K562 (cell line): Measurements from ENCODE around the gene TLN1. TPM values are rescaled to one million over a fixed set of nuclear protein-coding genes. Genes with fewer than 3 reads are reported as not detected.

Experiments
- ATAC-seq: fragments of 200-7000 bp; cut with Tn5 transposase; 3 replicates; pipeline ENCODE4 v1.9.1; 2020; ENCODE audit warnings: moderate library complexity
- BruUV-seq: library from RNA; stranded (reverse); fragments of 400-500 nt; replicated peaks from 2 replicates; lab custom pipeline; 2021; lab: Mats Ljungman, UMichigan
- CTCF ChIA-PET: fragments of 300-600 bp; formaldehyde crosslinking; extraction: SDS; loops from one replicate; lab custom pipeline; 2021; ENCODE audit warnings: low intra/inter-chr PET ratio; lab: Yijun Ruan, JAX
- POLR2A ChIA-PET: fragments of 300-600, 350-650 bp; sonication (Branson Sonifier 250); formaldehyde crosslinking; extraction: SDS; loops from one replicate; lab custom pipeline; 2021; ENCODE audit warnings: antibody characterized with exemption, inconsistent platforms; lab: Yijun Ruan, JAX
- DNase-seq, 4 experiments: peaks; one replicate each; pipeline versions ENCODE4 v3.0.0 to v3.0.0-alpha.2; 2011 to 2018; ENCODE audit warnings: low spot score in 3 of 4, mixed read lengths in 3 of 4; ENCODE audit errors: extremely low read depth in 1 of 4
- FAIRE-seq: peaks from 2 replicates; lab custom pipeline; 2011; peaks lifted over from hg19 to GRCh38; lab: Jason Lieb, UNC
- H2AFZ ChIP-seq: 2 replicates; pipeline ENCODE4 v1.6.0; 2011; ENCODE audit warnings: low read depth, low read length, control low read depth, inconsistent platforms
- H3K27ac ChIP-seq: fragments of 200-600 bp; 3 replicates; pipeline ENCODE4 v1.8.0; 2011; ENCODE audit warnings: low read depth, mild to moderate bottlenecking, control low read depth, inconsistent platforms, low read length, moderate library complexity, mixed read lengths; ENCODE audit errors: extremely low read depth
- H3K27me3 ChIP-seq, 2 experiments: fragments of 300-600 bp in 1 of 2; 2 replicates in 1 of 2; 3 replicates in 1 of 2; pipeline versions ENCODE4 v1.6.0 to v1.8.0; 2011; ENCODE audit warnings: inconsistent platforms in 2 of 2, low read length in 2 of 2, mild to moderate bottlenecking in 1 of 2, mixed read lengths in 1 of 2, moderate library complexity in 1 of 2; ENCODE audit not compliant: control insufficient read depth in 2 of 2, insufficient read depth in 2 of 2
- H3K36me3 ChIP-seq: fragments of 300-600 bp; 3 replicates; pipeline ENCODE4 v1.8.0; 2011; ENCODE audit warnings: mild to moderate bottlenecking, low read length, inconsistent platforms; ENCODE audit not compliant: control insufficient read depth, insufficient read depth
- H3K4me1 ChIP-seq, 2 experiments: fragments of 200-600 bp in 1 of 2; replicated peaks in 1 of 2; 2 replicates in 1 of 2; 3 replicates in 1 of 2; pipeline versions ENCODE4 v1.5.1 to v1.8.0; 2011; ENCODE audit warnings: inconsistent platforms in 2 of 2, low read length in 2 of 2, mild to moderate bottlenecking in 1 of 2, mixed read lengths in 1 of 2, moderate library complexity in 1 of 2; ENCODE audit not compliant: control insufficient read depth in 2 of 2, insufficient read depth in 2 of 2
- H3K4me2 ChIP-seq: 2 replicates; pipeline ENCODE4 v1.6.1; 2011; ENCODE audit warnings: low read length, control low read depth, inconsistent platforms, mixed read lengths; ENCODE audit not compliant: insufficient read depth
- H3K4me3 ChIP-seq: fragments of 200-600 bp; sonication (generic), shearing (Covaris generic); 2 replicates; pipeline ENCODE4 v1.5.1; 2016; ENCODE audit warnings: control low read depth, inconsistent platforms
- H3K79me2 ChIP-seq: fragments of 200-600 bp; 3 replicates; pipeline ENCODE4 v1.8.0; 2011; ENCODE audit warnings: low read length, inconsistent platforms; ENCODE audit not compliant: control insufficient read depth, insufficient read depth
- H3K9ac ChIP-seq, 2 experiments: 2 replicates each; pipeline versions ENCODE4 v1.6.0 to v1.6.1; 2011; ENCODE audit warnings: low read depth in 2 of 2, low read length in 2 of 2, control low read depth in 1 of 2, inconsistent platforms in 1 of 2, mild to moderate bottlenecking in 1 of 2, mixed read lengths in 1 of 2; ENCODE audit not compliant: insufficient read depth in 1 of 2
- H3K9me1 ChIP-seq: one replicate; pipeline ENCODE4 v1.6.0; 2011; ENCODE audit warnings: inconsistent platforms, mild to moderate bottlenecking, low read length, moderate library complexity; ENCODE audit not compliant: control insufficient read depth, insufficient read depth
- H3K9me3 ChIP-seq: replicated peaks from 2 replicates; pipeline ENCODE4 v1.5.1; 2011; ENCODE audit warnings: low read depth, low read length, inconsistent platforms; ENCODE audit not compliant: control insufficient read depth, insufficient read depth
- H4K20me1 ChIP-seq: replicated peaks from 2 replicates; pipeline ENCODE4 v1.6.1; 2011; ENCODE audit warnings: low read length, inconsistent platforms, mixed read lengths; ENCODE audit not compliant: control insufficient read depth, insufficient read depth
- ATF1 ChIP-seq, 2 experiments: fragments of 450-650 bp in 1 of 2; IDR thresholded peaks; 2 replicates each; pipeline ENCODE4 v1.6.1; 2016; ENCODE audit warnings: missing compliant biosample characterization in 1 of 2, missing genetic modification characterization in 1 of 2
- GATAD2B ChIP-seq: fragments of 450-650 bp; IDR thresholded peaks from 2 replicates; pipeline ENCODE4 v1.6.1; 2017; ENCODE audit warnings: mild to moderate bottlenecking, borderline replicate concordance
- HOXB6 ChIP-seq: fragments of 250-450 bp; sonication (Bioruptor Pico); IDR thresholded peaks from 2 replicates; pipeline ENCODE4 v1.5.1; 2022; ENCODE audit warnings: mild to moderate bottlenecking, borderline replicate concordance
- KDM2B ChIP-seq: fragments of 250-450 bp; sonication (Bioruptor Pico); IDR thresholded peaks from 2 replicates; pipeline ENCODE4 v1.8.0; 2021; ENCODE audit warnings: mild to moderate bottlenecking, moderate library complexity
- PHF8 ChIP-seq: fragments of 200-600 bp; sonication (generic); IDR thresholded peaks from 2 replicates; pipeline ENCODE4 v1.6.1; 2012; ENCODE audit warnings: mixed run types, mild to moderate bottlenecking, inconsistent platforms, low read length, moderate library complexity, borderline replicate concordance
- PYGO2 ChIP-seq: fragments of 450-650 bp; IDR thresholded peaks from 2 replicates; pipeline ENCODE4 v1.6.1; 2016; ENCODE audit warnings: mild to moderate bottlenecking, missing genetic modification characterization, moderate library complexity, missing compliant biosample characterization
- ZNF274 ChIP-seq: IDR thresholded peaks from 2 replicates; pipeline ENCODE4 v1.6.1; 2011; ENCODE audit warnings: low read depth, mild to moderate bottlenecking, low read length, moderate library complexity, borderline replicate concordance
- ZNF436 ChIP-seq: fragments of 250-450, 450-650 bp; sonication (Bioruptor Pico); formaldehyde crosslinking; IDR thresholded peaks from 2 replicates; pipeline ENCODE4 v1.7.0; 2020; ENCODE audit warnings: mild to moderate bottlenecking
- ZNF518B ChIP-seq: fragments of 250-450 bp; sonication (Bioruptor Pico); IDR thresholded peaks from 2 replicates; pipeline ENCODE4 v1.5.0; 2021; ENCODE audit warnings: mild to moderate bottlenecking, moderate library complexity
- WGBS: fragments of 100-300 bp; shearing (Covaris generic); methylation state at CpG from one replicate; pipeline ENCODE4 v1.1.6; 2016; ENCODE audit warnings: low coverage, mixed read lengths; ENCODE audit not compliant: insufficient coverage; ENCODE audit errors: missing lambda C conversion rate; 5-methylcytosine and 5-hydroxymethylcytosine counted together
- in situ Hi-C: fragments of 300-500 bp; cut with MboI; formaldehyde crosslinking; loops from 4 replicates; pipeline ENCODE4 v1.15.0; 2018; ENCODE audit warnings: inconsistent platforms, mixed read lengths
- intact Hi-C: fragments of 100-400 bp; cut with micrococcal nuclease; formaldehyde crosslinking; loops from 2 replicates; pipeline ENCODE4 v1.14.2; 2022
- polyA plus RNA-seq, 8 experiments: library from polyadenylated mRNA; depleted of rRNA in 4 of 8; stranded (reverse) in 5 of 8; unstranded in 3 of 8; fragments of >200 nt; fragmentation: Nextera tagmentation in 2 of 8; fragmentation: Illumina TruSeq in 1 of 8; extraction: Ambion mirVana in 2 of 8; extraction: Trizol in 1 of 8; gene quantifications; 2 replicates each; pipeline versions ENCODE4 v1.2.1 to v1.2.3, GENCODE V29; 2011 to 2014; ENCODE audit warnings: inconsistent platforms in 1 of 8, missing spikeins in 1 of 8
- total RNA-seq, 7 experiments: library from RNA; depleted of rRNA in 6 of 7; stranded (reverse); fragments of >200 nt in 6 of 7; fragmentation: Illumina TruSeq in 2 of 7; extraction: Trizol in 2 of 7; gene quantifications; 2 replicates each; pipeline versions ENCODE4 v1.2.1 to v1.2.3, GENCODE V29; 2011 to 2021; ENCODE audit warnings: low replicate concordance in 1 of 7

TLN1 gene
- total and polyA plus RNA-seq, 9 of the 15 experiments (the other 6 are each of a cell fraction or from before 2014, with no cell fraction given): 3.6 to 240 (median 54.8) TPM

- ChIA-PET POLR2A (interaction anchor here (1.0 kb wide), 1 partner anchor 15 kb away, joined by 4 read pairs; no protein-coding TSS in a partner anchor), CTCF (no interaction called here)
- intact Hi-C loops: no loop called here
- FAIRE-seq (no peak), DNase-seq (no peak), ATAC-seq (no peak)
- peaks cover 0 to 15% of the 10 kb centered on the region in 2 experiments; a peak in 4 of 5 replicates for H3K4me1 ChIP-seq
- no peaks in the 10 kb centered on the region for H3K9me3 ChIP-seq
- H3K27ac ChIP-seq: no peak overlapping the region
- no peaks in the 10 kb centered on the region for H4K20me1 ChIP-seq
- H3K9me1 ChIP-seq: no peaks in the 10 kb centered on the region
- in situ Hi-C loops: no loop called here
- H3K36me3 ChIP-seq: no peaks in the 10 kb centered on the region
- no peaks in the 10 kb centered on the region for H3K79me2 ChIP-seq
- no peak overlapping the region for H3K4me3 ChIP-seq
- no peaks in the 10 kb centered on the region for H3K27me3 ChIP-seq
- no peak overlapping the region for H2AFZ ChIP-seq
- H3K4me2 ChIP-seq: no peak overlapping the region
- no TSS peak for BruUV-seq
- WGBS: 66% methylated on average over 7 of the region's 51 CpGs
- no peak overlapping the region for H3K9ac ChIP-seq
- TF ChIP-seq PHF8 (no peak), ZNF436 (CRISPR knock-in tag) (no peak), ZNF274 (no peak), GATAD2B (no peak), ZNF518B (CRISPR knock-in tag) (no peak), PYGO2 (tag) (no peak), KDM2B (no peak), HOXB6 (CRISPR knock-in tag) (no peak), ATF1 (CRISPR knock-in tag; IDR thresholded peaks at IDR 0.05) (no peak), ATF1 (tag; IDR thresholded peaks at IDR 0.05) (no peak)
Observed at GRCh38 chr9:35675732-35676392, 56.1 kb downstream of the TLN1 start.
